GM12892 (cell line): ENCODE measurements around the gene CTXN3.

Source experiments
- POLR2A ChIP-seq: IDR thresholded peaks from 2 replicates; pipeline ENCODE4 v1.6.1; 2011; ENCODE audit warnings: low read depth, low read length, control low read depth
- TAF1 ChIP-seq: IDR thresholded peaks from 2 replicates; pipeline ENCODE4 v1.6.1; 2011; ENCODE audit warnings: low read depth, mild to moderate bottlenecking, control low read depth, low read length, borderline replicate concordance

GRCh38 chr5:127684726-127685467 is 36.0 kb downstream of the CTXN3 start:
- no peak for TF ChIP-seq TAF1
- no peak for TF ChIP-seq POLR2A
